Left lung (tissue), 10 donors: ENCODE results near the gene SYNE2. TPM values are rescaled to one million over a fixed set of nuclear protein-coding genes. Genes with fewer than 3 reads are reported as not detected.

Experiments used
- ATAC-seq: fragments of 200-7000 bp; cut with Tn5 transposase; one replicate; pipeline ENCODE4 v1.9.1; 2020; ENCODE audit warnings: moderate library complexity
- DNase-seq, 4 donors: peaks; one replicate each; pipeline ENCODE4 v3.0.0-alpha.2; 2013 to 2020
- H3K27ac ChIP-seq, 2 donors: fragments of 200-600 bp; sonication (generic) in 1 of 2; one replicate each; pipeline versions ENCODE4 v1.5.0 to v1.8.0; 2020 to 2021
- H3K27me3 ChIP-seq, 2 donors: fragments of 200-600 bp; sonication (generic) in 1 of 2; one replicate each; pipeline versions ENCODE4 v1.5.0 to v1.8.0; 2020 to 2021
- H3K36me3 ChIP-seq, 2 donors: fragments of 200-600 bp; sonication (generic) in 1 of 2; one replicate each; pipeline versions ENCODE4 v1.5.0 to v1.8.0; 2020 to 2021
- H3K4me1 ChIP-seq, 2 donors: fragments of 200-600 bp; one replicate each; pipeline ENCODE4 v1.8.0; 2021
- H3K4me3 ChIP-seq, 2 donors: fragments of 200-600 bp; sonication (generic) in 1 of 2; one replicate each; pipeline versions ENCODE4 v1.5.0 to v1.8.0; 2020 to 2021; ENCODE audit warnings: mild to moderate bottlenecking in 1 of 2
- H3K9me3 ChIP-seq, 2 donors: fragments of 200-600 bp; sonication (generic) in 1 of 2; one replicate each; pipeline versions ENCODE4 v1.5.0 to v1.8.0; 2020 to 2021
- CTCF ChIP-seq, 2 donors: fragments of 200-600 bp; sonication (generic) in 1 of 2; IDR thresholded peaks; one replicate each; pipeline versions ENCODE4 v1.5.0 to v1.8.0; 2021; ENCODE audit warnings: antibody characterized with exemption in 2 of 2
- intact Hi-C, 2 donors: fragments of 100-400 bp; cut with DNase I; formaldehyde crosslinking; loops; one replicate each; pipeline versions ENCODE4 v1.11.2 to v1.14.2; 2022
- polyA plus RNA-seq, 6 donors: library from polyadenylated mRNA; unstranded; fragments of 120-200 nt; gene quantifications; one replicate each; pipeline ENCODE4 v1.2.1, GENCODE V29; 2013; ENCODE audit not compliant: insufficient read length in 6 of 6
- total RNA-seq, 2 donors: library from RNA; stranded (reverse); fragmentation: NEBNext Ultra II Directional; extraction: Animal tissue kit (Norgen Biotek cat#: 25700); gene quantifications; one replicate each; pipeline ENCODE4 v1.2.1, GENCODE V29; 2021
- donor health status: DM: no; HTN: yes; CAD: no.
- donor health status: DM: no; HTN: no; CAD: no.

Gene SYNE2
- total and polyA plus RNA-seq, 8 donors, result 59.6 to 109 (median 88.5) TPM

GRCh38 chr14:63964113-63964512 is 111.3 kb downstream of the SYNE2 start:
- Histone ChIP-seq H3K4me1 (peaks cover 0 to 3% of the 10 kb centered on the region in 2 donors), H3K9me3 (no peaks in the 10 kb centered on the region), H3K27ac (no peak overlapping the region), H3K4me3 (no peak overlapping the region), H3K27me3 (no peaks in the 10 kb centered on the region), H3K36me3 (peaks cover 0 to 10% of the 10 kb centered on the region in 2 donors)
- TF ChIP-seq CTCF (IDR thresholded peaks at IDR 0.05), result no peak
- intact Hi-C loops, result no loop called here
- ATAC-seq (peak; percentile 76), DNase-seq (peak in 2 of 4 donors; percentile 33 to 35)

- no peaks in the 10 kb centered on the region for H3K9me3 ChIP-seq
- no peak overlapping the region for H3K27ac ChIP-seq
- no peaks in the 10 kb centered on the region for H3K27me3 ChIP-seq
- DNase-seq, result no peak
- no peak for ATAC-seq
- H3K4me1 ChIP-seq, result peaks cover 0 to 3% of the 10 kb centered on the region in 2 donors
- no peak overlapping the region for H3K4me3 ChIP-seq
- intact Hi-C loops, result no loop called here
- peaks cover 0 to 10% of the 10 kb centered on the region in 2 donors for H3K36me3 ChIP-seq
- no peak for TF ChIP-seq CTCF (IDR thresholded peaks at IDR 0.05)
Observed at GRCh38 chr14:63966407-63966806, 113.6 kb downstream of the SYNE2 start.

- Histone ChIP-seq H3K4me3 (no peak overlapping the region), H3K27ac (no peak overlapping the region), H3K9me3 (no peaks in the 10 kb centered on the region), H3K27me3 (no peaks in the 10 kb centered on the region), H3K4me1 (no peaks in the 10 kb centered on the region), H3K36me3 (peaks cover 0 to 13% of the 10 kb centered on the region in 2 donors)
- ATAC-seq (no peak), DNase-seq (no peak)
- intact Hi-C loops, result no loop called here
- TF ChIP-seq CTCF (IDR thresholded peaks at IDR 0.05), result no peak
Observed at GRCh38 chr14:63972323-63972932, 119.6 kb downstream of the SYNE2 start.

- no peak for TF ChIP-seq CTCF (IDR thresholded peaks at IDR 0.05)
- Histone ChIP-seq H3K9me3 (no peaks in the 10 kb centered on the region), H3K4me1 (no peaks in the 10 kb centered on the region), H3K27ac (no peak overlapping the region), H3K36me3 (peaks cover 0 to 14% of the 10 kb centered on the region in 2 donors), H3K4me3 (no peak overlapping the region), H3K27me3 (no peaks in the 10 kb centered on the region)
- intact Hi-C loops, result no loop called here
- no peak for ATAC-seq
- DNase-seq, result no peak
Observed at GRCh38 chr14:63974176-63974575, 121.4 kb downstream of the SYNE2 start.

- Histone ChIP-seq H3K36me3 (peaks cover 0 to 14% of the 10 kb centered on the region in 2 donors), H3K27ac (no peak overlapping the region), H3K4me3 (no peak overlapping the region), H3K27me3 (no peaks in the 10 kb centered on the region), H3K9me3 (no peaks in the 10 kb centered on the region), H3K4me1 (no peaks in the 10 kb centered on the region)
- intact Hi-C loops, result no loop called here
- TF ChIP-seq CTCF (IDR thresholded peaks at IDR 0.05), result no peak
- DNase-seq (no peak), ATAC-seq (no peak)
Observed at GRCh38 chr14:63981569-63981968, 128.8 kb downstream of the SYNE2 start.
